Keratinocyte (primary cell): ENCODE data around the gene ATRAID. TPM values are rescaled to one million over a fixed set of nuclear protein-coding genes. Genes with fewer than 3 reads are reported as not detected.

Experiments
- DNase-seq: peaks from one replicate; pipeline ENCODE4 v3.0.0-alpha.2; 2011; ENCODE audit warnings: low read depth, missing footprints, low spot score
- FAIRE-seq: peaks from 2 replicates; lab custom pipeline; 2011; peaks lifted over from hg19 to GRCh38; lab: Jason Lieb, UNC
- H2AFZ ChIP-seq: 2 replicates; pipeline ENCODE4 v1.6.0; 2012; ENCODE audit warnings: low read length, control low read depth, inconsistent platforms; ENCODE audit not compliant: control insufficient read depth
- H3K27ac ChIP-seq: 2 replicates; pipeline ENCODE4 v1.5.1; 2011; ENCODE audit warnings: low read length; ENCODE audit not compliant: control insufficient read depth, insufficient read depth
- H3K27me3 ChIP-seq: 3 replicates; pipeline ENCODE4 v1.6.0; 2011; ENCODE audit warnings: low read length; ENCODE audit not compliant: control insufficient read depth, insufficient read depth; ENCODE audit errors: extremely low read depth
- H3K36me3 ChIP-seq, 2 experiments: 2 replicates in 1 of 2; 3 replicates in 1 of 2; pipeline ENCODE4 v1.5.1; 2011; ENCODE audit warnings: low read length in 2 of 2, mild to moderate bottlenecking in 1 of 2; ENCODE audit not compliant: control insufficient read depth in 2 of 2, insufficient read depth in 2 of 2; ENCODE audit errors: extremely low read depth in 1 of 2
- H3K4me1 ChIP-seq: 3 replicates; pipeline ENCODE4 v1.5.1; 2011; ENCODE audit warnings: low read length; ENCODE audit not compliant: control insufficient read depth, insufficient read depth; ENCODE audit errors: extremely low read depth
- H3K4me2 ChIP-seq: 3 replicates; pipeline ENCODE4 v1.6.0; 2011; ENCODE audit warnings: low read depth, low read length; ENCODE audit not compliant: control insufficient read depth, insufficient read depth; ENCODE audit errors: extremely low read depth
- H3K4me3 ChIP-seq, 3 experiments: fragments of 200-600 bp in 1 of 3; sonication (generic) in 1 of 3; 2 replicates in 2 of 3; 3 replicates in 1 of 3; pipeline ENCODE4 v1.5.1; 2011 to 2016; ENCODE audit warnings: low read length in 3 of 3, mild to moderate bottlenecking in 3 of 3, control low read depth in 2 of 3, inconsistent platforms in 1 of 3, low read depth in 1 of 3, mixed read lengths in 1 of 3, mixed run types in 1 of 3, moderate library complexity in 1 of 3; ENCODE audit not compliant: control insufficient read depth in 2 of 3, insufficient read depth in 2 of 3; ENCODE audit errors: extremely low read depth in 1 of 3
- H3K79me2 ChIP-seq: 2 replicates; pipeline ENCODE4 v1.6.0; 2012; ENCODE audit warnings: low read length; ENCODE audit not compliant: control insufficient read depth, insufficient read depth
- H3K9ac ChIP-seq: 3 replicates; pipeline ENCODE4 v1.6.0; 2011; ENCODE audit warnings: low read length; ENCODE audit not compliant: control insufficient read depth, insufficient read depth; ENCODE audit errors: extremely low read depth
- H3K9me1 ChIP-seq: 3 replicates; pipeline ENCODE4 v1.6.0; 2011; ENCODE audit warnings: low read length; ENCODE audit not compliant: control insufficient read depth, insufficient read depth; ENCODE audit errors: extremely low read depth
- H3K9me3 ChIP-seq: 2 replicates; pipeline ENCODE4 v1.5.1; 2012; ENCODE audit warnings: low read depth, low read length; ENCODE audit not compliant: control insufficient read depth
- H4K20me1 ChIP-seq: 3 replicates; pipeline ENCODE4 v1.6.0; 2011; ENCODE audit warnings: low read length; ENCODE audit not compliant: control insufficient read depth, insufficient read depth; ENCODE audit errors: extremely low read depth
- EZH2 ChIP-seq: IDR thresholded peaks from one replicate; pipeline ENCODE4 v1.6.1; 2012; ENCODE audit warnings: inconsistent platforms, mild to moderate bottlenecking, low read length, moderate library complexity
- dilution Hi-C: fragments of 300-500 bp; cut with MboI; formaldehyde crosslinking; loops from one replicate; pipeline ENCODE4 v1.7.0; 2020; ENCODE audit warnings: low sequenced_read_pairs; ENCODE audit not compliant: extremely low pct_ligation_motif_present
- polyA plus RNA-seq, 5 experiments: library from polyadenylated mRNA; depleted of rRNA in 3 of 5; stranded (reverse) in 3 of 5; stranded (forward) in 1 of 5; unstranded in 1 of 5; fragments of >200 nt; gene quantifications; 1 replicate in 1 of 5; 2 replicates in 3 of 5; 3 replicates in 1 of 5; pipeline versions ENCODE4 v1.2.1 to v1.2.3, GENCODE V29; 2011 to 2012; ENCODE audit warnings: missing spikeins in 2 of 5, low read depth in 1 of 5, low replicate concordance in 1 of 5
- TF ChIP-seq, protein P1 (sequence below), 3 experiments: IDR thresholded peaks in 1 of 3; conservative IDR thresholded peaks in 1 of 3; optimal IDR thresholded peaks in 1 of 3; 2 replicates in 2 of 3; 3 replicates in 1 of 3; pipeline versions ENCODE3 to v1.5.1; 2011; ENCODE audit warnings: low read length in 3 of 3, mild to moderate bottlenecking in 3 of 3, moderate library complexity in 2 of 3, control low read depth in 1 of 3, inconsistent platforms in 1 of 3; ENCODE audit not compliant: insufficient read depth in 2 of 3; ENCODE audit errors: extremely low read depth in 1 of 3

ATRAID gene
- polyA plus RNA-seq, 1 donor (not counting 4 experiments of a cell fraction or from before 2014, with no cell fraction given): 154 TPM

DNA sequence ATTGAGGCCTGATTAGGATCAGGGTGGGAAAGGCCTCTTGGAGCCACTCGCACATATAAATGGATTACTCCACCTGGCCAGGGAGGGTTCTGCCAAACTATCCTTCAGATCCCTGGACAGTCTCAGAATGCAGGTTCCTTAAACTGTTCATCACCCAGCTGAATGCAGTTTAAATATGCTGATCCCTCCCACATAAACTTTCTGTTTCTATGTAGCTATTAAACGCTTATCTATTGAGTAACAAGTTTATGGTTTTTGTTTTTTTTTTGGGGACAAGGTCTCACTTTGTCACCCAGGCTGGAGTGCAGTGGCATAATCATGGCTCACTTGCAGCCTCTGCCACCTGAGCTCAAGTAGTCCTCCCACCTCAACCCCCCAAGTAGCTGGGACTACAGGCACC lies 7.2 kb downstream of the ATRAID start:
- H3K27ac ChIP-seq: no peak overlapping the region
- dilution Hi-C loops: no loop called here
- no peak overlapping the region for H3K4me2 ChIP-seq
- peaks cover 19 to 46% of the 10 kb centered on the region in 2 experiments for H3K36me3 ChIP-seq
- H3K9me1 ChIP-seq: no peaks in the 10 kb centered on the region
- no peaks in the 10 kb centered on the region for H3K9me3 ChIP-seq
- H3K27me3 ChIP-seq: no peaks in the 10 kb centered on the region
- peaks cover 21% of the 10 kb centered on the region for H3K79me2 ChIP-seq
- TF ChIP-seq EZH2: no peak
- TF ChIP-seq, protein P1, sequence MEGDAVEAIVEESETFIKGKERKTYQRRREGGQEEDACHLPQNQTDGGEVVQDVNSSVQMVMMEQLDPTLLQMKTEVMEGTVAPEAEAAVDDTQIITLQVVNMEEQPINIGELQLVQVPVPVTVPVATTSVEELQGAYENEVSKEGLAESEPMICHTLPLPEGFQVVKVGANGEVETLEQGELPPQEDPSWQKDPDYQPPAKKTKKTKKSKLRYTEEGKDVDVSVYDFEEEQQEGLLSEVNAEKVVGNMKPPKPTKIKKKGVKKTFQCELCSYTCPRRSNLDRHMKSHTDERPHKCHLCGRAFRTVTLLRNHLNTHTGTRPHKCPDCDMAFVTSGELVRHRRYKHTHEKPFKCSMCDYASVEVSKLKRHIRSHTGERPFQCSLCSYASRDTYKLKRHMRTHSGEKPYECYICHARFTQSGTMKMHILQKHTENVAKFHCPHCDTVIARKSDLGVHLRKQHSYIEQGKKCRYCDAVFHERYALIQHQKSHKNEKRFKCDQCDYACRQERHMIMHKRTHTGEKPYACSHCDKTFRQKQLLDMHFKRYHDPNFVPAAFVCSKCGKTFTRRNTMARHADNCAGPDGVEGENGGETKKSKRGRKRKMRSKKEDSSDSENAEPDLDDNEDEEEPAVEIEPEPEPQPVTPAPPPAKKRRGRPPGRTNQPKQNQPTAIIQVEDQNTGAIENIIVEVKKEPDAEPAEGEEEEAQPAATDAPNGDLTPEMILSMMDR (optimal IDR thresholded peaks at IDR 0.05 in 1 of 3, IDR thresholded peaks at IDR 0.05 in 1 of 3, conservative IDR thresholded peaks at IDR 0.05 in 1 of 3; ENCODE audit: extremely low read depth in 1 of 3, insufficient read depth in 2 of 3, low read length in 3 of 3): no peak
- H3K4me1 ChIP-seq: peaks cover 17% of the 10 kb centered on the region
- H4K20me1 ChIP-seq: no peaks in the 10 kb centered on the region
- FAIRE-seq (no peak), DNase-seq (no peak)
- H3K4me3 ChIP-seq: no peak overlapping the region
- no peak overlapping the region for H3K9ac ChIP-seq
- H2AFZ ChIP-seq: no peak overlapping the region

DNA sequence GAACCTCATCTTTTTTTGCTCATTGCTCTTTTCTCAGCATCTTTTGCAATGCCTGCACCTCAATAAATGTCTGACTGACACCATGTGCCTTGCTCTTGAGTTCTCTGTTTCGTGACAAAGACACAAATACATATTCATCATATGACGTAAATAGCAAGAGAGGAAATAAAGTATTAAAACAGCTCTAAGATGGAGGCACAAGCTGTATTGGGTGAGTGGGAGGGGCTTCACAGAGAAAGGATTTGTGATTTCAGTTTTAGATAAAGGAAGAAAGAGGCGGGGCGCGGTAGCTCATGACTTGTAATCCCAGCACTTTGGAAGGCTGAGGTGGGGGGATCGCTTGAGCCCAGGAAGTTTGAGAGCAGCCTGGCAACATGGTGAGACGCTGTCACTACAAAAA lies 8.2 kb downstream of the ATRAID start:
- H4K20me1 ChIP-seq: peaks cover 3% of the 10 kb centered on the region
- H3K4me2 ChIP-seq: no peak overlapping the region
- H2AFZ ChIP-seq: no peak overlapping the region
- no peak overlapping the region for H3K9ac ChIP-seq
- DNase-seq: no peak
- dilution Hi-C loops: no loop called here
- FAIRE-seq: no peak
- H3K9me1 ChIP-seq: no peaks in the 10 kb centered on the region
- H3K9me3 ChIP-seq: no peaks in the 10 kb centered on the region
- no peaks in the 10 kb centered on the region for H3K27me3 ChIP-seq
- H3K4me1 ChIP-seq: peaks cover 17% of the 10 kb centered on the region
- peaks cover 21% of the 10 kb centered on the region for H3K79me2 ChIP-seq
- TF ChIP-seq, protein P1 (optimal IDR thresholded peaks at IDR 0.05 in 1 of 3, IDR thresholded peaks at IDR 0.05 in 1 of 3, conservative IDR thresholded peaks at IDR 0.05 in 1 of 3; ENCODE audit: extremely low read depth in 1 of 3, insufficient read depth in 2 of 3, low read length in 3 of 3): no peak
- TF ChIP-seq EZH2: no peak
- peaks cover 27 to 54% of the 10 kb centered on the region in 2 experiments for H3K36me3 ChIP-seq
- H3K27ac ChIP-seq: no peak overlapping the region
- no peak overlapping the region for H3K4me3 ChIP-seq
